SK-N-SH treated with all-trans-retinoic acid at 6 μM for 48 hours (cell line): ENCODE results near the gene DIDO1.

Experiments used
- ATAC-seq: fragments of 200-7000 bp; cut with Tn5 transposase; 3 replicates; pipeline ENCODE4 v1.9.1; 2020; ENCODE audit warnings: mild to moderate bottlenecking, moderate library complexity
- ARNTL ChIP-seq: fragments of 450-650 bp; formaldehyde crosslinking; IDR thresholded peaks from 2 replicates; pipeline ENCODE4 v1.5.0; 2020; ENCODE audit warnings: low read depth, mild to moderate bottlenecking, moderate library complexity, borderline replicate concordance
- BACH2 ChIP-seq: fragments of 250-450 bp; sonication (Bioruptor Pico); IDR thresholded peaks from 2 replicates; pipeline ENCODE4 v1.9.0; 2021; ENCODE audit warnings: mild to moderate bottlenecking, borderline replicate concordance
- CREB5 ChIP-seq: fragments of 250-450 bp; sonication (Bioruptor Pico); IDR thresholded peaks from 2 replicates; pipeline ENCODE4 v1.5.1; 2020; ENCODE audit warnings: low read depth, mild to moderate bottlenecking, moderate library complexity
- CSDC2 ChIP-seq: fragments of 250-450 bp; sonication (Bioruptor Pico); IDR thresholded peaks from 2 replicates; pipeline ENCODE4 v1.5.0; 2020; ENCODE audit warnings: mild to moderate bottlenecking, moderate library complexity
- CSRNP3 ChIP-seq: fragments of 250-450 bp; sonication (Bioruptor Pico); IDR thresholded peaks from 2 replicates; pipeline ENCODE4 v1.5.1; 2021; ENCODE audit warnings: mild to moderate bottlenecking, moderate library complexity
- ESRRG ChIP-seq: fragments of 250-450 bp; sonication (Bioruptor Pico); IDR thresholded peaks from 2 replicates; pipeline ENCODE4 v1.6.1; 2021; ENCODE audit warnings: mild to moderate bottlenecking
- GLIS3 ChIP-seq: fragments of 250-450 bp; sonication (Bioruptor Pico); IDR thresholded peaks from 2 replicates; pipeline ENCODE4 v1.5.0; 2020; ENCODE audit warnings: mild to moderate bottlenecking, moderate library complexity
- ISL1 ChIP-seq: fragments of 250-450 bp; sonication (Bioruptor Pico); IDR thresholded peaks from 2 replicates; pipeline ENCODE4 v2.1.2; 2022; ENCODE audit warnings: mild to moderate bottlenecking, moderate library complexity
- OSR1 ChIP-seq: fragments of 250-450 bp; sonication (Bioruptor Pico); IDR thresholded peaks from 2 replicates; pipeline ENCODE4 v1.8.0; 2022; ENCODE audit warnings: moderate library complexity, mild to moderate bottlenecking, inconsistent platforms
- PATZ1 ChIP-seq: fragments of 250-450 bp; sonication (Bioruptor Pico); IDR thresholded peaks from 2 replicates; pipeline ENCODE4 v1.8.0; 2020; ENCODE audit warnings: mild to moderate bottlenecking, moderate library complexity, borderline replicate concordance
- POU6F1 ChIP-seq: fragments of 250-450 bp; sonication (Bioruptor Pico); IDR thresholded peaks from 2 replicates; pipeline ENCODE4 v1.8.0; 2021; ENCODE audit warnings: low read depth, mild to moderate bottlenecking, moderate library complexity, borderline replicate concordance
- PPARA ChIP-seq: fragments of 250-450 bp; sonication (Bioruptor Pico); IDR thresholded peaks from 2 replicates; pipeline ENCODE4 v1.5.0; 2020; ENCODE audit warnings: mild to moderate bottlenecking, borderline replicate concordance
- RARB ChIP-seq: fragments of 250-450 bp; sonication (Bioruptor Pico); IDR thresholded peaks from 2 replicates; pipeline ENCODE4 v1.8.0; 2021; ENCODE audit warnings: mild to moderate bottlenecking, moderate library complexity
- SNAI2 ChIP-seq: fragments of 250-450 bp; sonication (Bioruptor Pico); IDR thresholded peaks from 2 replicates; pipeline ENCODE4 v1.5.0; 2020; ENCODE audit warnings: mild to moderate bottlenecking, moderate library complexity
- TCF4 ChIP-seq: fragments of 250-450 bp; sonication (Bioruptor Pico); IDR thresholded peaks from 2 replicates; pipeline ENCODE4 v1.8.0; 2021; ENCODE audit warnings: mild to moderate bottlenecking, moderate library complexity, borderline replicate concordance
- TOX ChIP-seq: fragments of 250-450 bp; sonication (Bioruptor Pico); IDR thresholded peaks from 2 replicates; pipeline ENCODE4 v1.8.0; 2021; ENCODE audit warnings: mild to moderate bottlenecking, moderate library complexity, borderline replicate concordance
- ZC3H10 ChIP-seq: fragments of 250-450 bp; sonication (Bioruptor Pico); IDR thresholded peaks from 2 replicates; pipeline ENCODE4 v1.5.1; 2021; ENCODE audit warnings: mild to moderate bottlenecking, moderate library complexity
- ZFP3 ChIP-seq: fragments of 250-450 bp; sonication (Bioruptor Pico); IDR thresholded peaks from 2 replicates; pipeline ENCODE4 v1.5.0; 2020; ENCODE audit warnings: mild to moderate bottlenecking, moderate library complexity
- ZFP30 ChIP-seq: fragments of 450-650 bp; formaldehyde crosslinking; IDR thresholded peaks from 2 replicates; pipeline ENCODE4 v1.5.0; 2022; ENCODE audit warnings: mild to moderate bottlenecking, moderate library complexity
- ZNF565 ChIP-seq: fragments of 450-650 bp; formaldehyde crosslinking; conservative IDR thresholded peaks from 2 replicates; pipeline ENCODE4 v1.5.0; 2020; ENCODE audit warnings: low read depth, mild to moderate bottlenecking, moderate library complexity
- ZNF70 ChIP-seq: fragments of 450-650 bp; formaldehyde crosslinking; IDR thresholded peaks from 2 replicates; pipeline ENCODE4 v1.5.0; 2020; ENCODE audit warnings: mild to moderate bottlenecking, moderate library complexity
- ZNF8 ChIP-seq: fragments of 450-650 bp; formaldehyde crosslinking; IDR thresholded peaks from 2 replicates; pipeline ENCODE4 v1.5.0; 2020; ENCODE audit warnings: mild to moderate bottlenecking, moderate library complexity

The DIDO1 gene

DNA sequence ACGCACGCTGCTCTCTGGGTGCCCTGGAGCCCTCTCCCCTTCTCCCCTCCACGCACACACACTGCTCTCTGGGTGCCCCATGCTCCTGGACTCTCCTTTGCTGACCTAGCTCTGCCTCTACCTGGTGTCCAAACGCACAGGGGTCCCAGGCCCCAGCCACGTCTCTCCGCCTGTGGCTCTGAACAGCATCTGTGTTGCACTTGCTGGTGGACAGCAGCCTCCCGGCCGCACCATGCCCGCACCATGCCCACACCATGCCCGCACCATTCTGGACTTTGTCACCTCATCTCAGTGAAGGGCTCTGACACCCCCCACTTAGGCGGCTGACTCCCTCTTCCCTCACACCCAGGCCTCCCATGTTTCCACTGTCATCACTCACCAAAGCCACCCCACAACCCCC lies 86.5 kb downstream of the DIDO1 start (continued):
- no peak for TF ChIP-seq POU6F1
- no peak for TF ChIP-seq RARB (CRISPR knock-in tag)
- TF ChIP-seq ZC3H10 (CRISPR knock-in tag) = no peak
- no peak for TF ChIP-seq ZNF565 (CRISPR knock-in tag)
- no peak for TF ChIP-seq GLIS3 (CRISPR knock-in tag)
- TF ChIP-seq, all 23 proteins: peak for 0

DNA sequence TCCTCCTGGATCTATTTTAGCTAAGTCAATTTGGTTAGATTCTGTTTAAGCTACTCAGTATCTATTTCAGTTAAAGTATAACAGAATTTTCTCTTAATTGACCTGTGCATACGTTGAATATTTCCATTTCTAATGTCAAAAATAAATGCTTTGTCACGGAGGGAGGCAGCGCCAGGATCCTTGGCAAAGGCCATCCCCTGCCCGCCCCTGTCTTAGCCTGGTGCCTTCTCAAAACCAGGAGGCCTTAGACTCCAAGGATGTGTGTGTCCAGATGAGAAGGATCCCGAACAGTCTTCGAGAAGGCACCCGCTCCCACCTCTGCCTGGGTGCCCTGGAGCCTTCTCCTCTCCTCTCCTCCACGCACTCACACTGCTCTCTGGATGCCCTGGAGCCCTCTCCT lies 87.0 kb downstream of the DIDO1 start:
- TF ChIP-seq PATZ1 (CRISPR knock-in tag) (no peak), POU6F1 (no peak), ISL1 (CRISPR knock-in tag) (no peak), BACH2 (CRISPR knock-in tag) (no peak), TCF4 (CRISPR knock-in tag) (no peak), SNAI2 (CRISPR knock-in tag) (no peak), PPARA (CRISPR knock-in tag) (no peak), ZC3H10 (CRISPR knock-in tag) (no peak), CSRNP3 (CRISPR knock-in tag) (no peak), ZFP30 (CRISPR knock-in tag) (no peak), ESRRG (CRISPR knock-in tag) (no peak), OSR1 (CRISPR knock-in tag) (no peak), RARB (CRISPR knock-in tag) (no peak), GLIS3 (CRISPR knock-in tag) (no peak), CSDC2 (CRISPR knock-in tag) (no peak), ZFP3 (CRISPR knock-in tag) (no peak), ZNF70 (CRISPR knock-in tag) (no peak), ZNF565 (CRISPR knock-in tag) (no peak), TOX (CRISPR knock-in tag) (no peak), ZNF8 (CRISPR knock-in tag) (no peak)
- TF ChIP-seq, all 23 proteins: peak for 0
- no peak; the same call in 2 of the 3 replicates for ATAC-seq

DNA sequence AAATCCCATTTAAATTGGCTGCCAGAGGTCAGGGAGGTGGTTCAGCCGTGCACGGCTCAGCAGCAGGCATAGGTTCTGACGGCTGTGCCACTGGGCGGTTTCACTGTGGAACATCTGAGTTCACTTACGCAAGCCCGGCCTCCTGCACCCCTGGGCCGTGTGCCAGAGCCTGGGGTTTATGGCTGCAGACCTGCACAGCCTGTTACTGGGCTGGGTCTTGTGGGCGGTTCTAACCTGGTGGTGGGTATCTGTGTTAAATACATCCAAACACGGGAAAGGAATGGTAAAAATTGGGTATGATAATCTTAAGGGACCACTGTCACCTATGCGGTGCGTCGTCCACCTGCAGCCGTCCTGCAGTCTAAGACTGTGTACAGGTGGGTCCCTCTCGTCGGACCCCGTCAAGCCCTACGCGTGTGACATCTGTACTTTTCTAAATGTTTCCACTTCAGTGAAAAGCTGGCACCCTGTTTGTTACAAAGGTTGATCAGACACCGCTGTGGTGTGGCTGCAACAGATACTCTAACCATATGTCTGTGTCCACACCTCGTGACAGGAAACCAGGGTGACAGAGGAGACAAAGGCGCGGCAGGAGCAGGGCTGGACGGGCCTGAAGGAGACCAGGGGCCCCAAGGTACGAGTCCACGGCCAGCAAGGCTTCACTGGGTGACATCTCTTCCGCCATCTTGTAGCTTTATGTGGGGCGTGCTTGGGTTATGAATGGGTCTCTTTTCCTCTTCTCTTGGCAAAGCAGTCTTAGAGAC lies 88.0 kb downstream of the DIDO1 start:
- TF ChIP-seq ZFP30 (CRISPR knock-in tag) = no peak
- TF ChIP-seq ESRRG (CRISPR knock-in tag) = no peak
- peak; percentile 62; the same call in 1 of the 2 replicates for TF ChIP-seq TCF4 (CRISPR knock-in tag)
- TF ChIP-seq ZFP3 (CRISPR knock-in tag) = no peak
- peak; percentile 81 for ATAC-seq

GRCh38 chr20:62837790-62838127 lies 88.5 kb downstream of the DIDO1 start:
- TF ChIP-seq ESRRG (CRISPR knock-in tag) (no peak), ARNTL (CRISPR knock-in tag) (no peak), CSRNP3 (CRISPR knock-in tag) (no peak), CREB5 (no peak), TCF4 (CRISPR knock-in tag) (no peak), ZFP30 (CRISPR knock-in tag) (no peak), ZFP3 (CRISPR knock-in tag) (no peak), POU6F1 (no peak), ZNF565 (CRISPR knock-in tag) (no peak), BACH2 (CRISPR knock-in tag) (no peak)
- TF ChIP-seq, all 23 proteins: peak for 0
- no peak for ATAC-seq
